Neural cell (in vitro differentiated cells): ENCODE measurements around the gene CGB8. TPM values are rescaled to one million over a fixed set of nuclear protein-coding genes. Genes with fewer than 3 reads are reported as not detected.

Experiments used
- H2AFZ ChIP-seq: fragments of 200-600, 300-800 bp; sonication (generic), shearing (Covaris generic); 2 replicates; pipeline ENCODE4 v1.6.0; 2014; ENCODE audit warnings: low read depth, mild to moderate bottlenecking, antibody characterized with exemption, low read length, moderate library complexity
- H3F3A ChIP-seq: fragments of 200-600 bp; shearing (Covaris generic); 2 replicates; pipeline ENCODE4 v1.6.1; 2016; ENCODE audit warnings: mild to moderate bottlenecking, moderate library complexity, mixed read lengths, antibody characterized with exemption, low read length; ENCODE audit not compliant: insufficient read depth, poor library complexity, severe bottlenecking
- H3K27ac ChIP-seq: fragments of 200-600, 300-800 bp; sonication (generic), shearing (Covaris generic); 2 replicates; pipeline ENCODE4 v1.5.1; 2014; ENCODE audit warnings: mild to moderate bottlenecking, low read length, moderate library complexity
- H3K27me3 ChIP-seq: fragments of 300-800, 200-600 bp; sonication (generic), shearing (Covaris generic); 2 replicates; pipeline ENCODE4 v1.6.0; 2014; ENCODE audit warnings: mild to moderate bottlenecking, low read depth, low read length, moderate library complexity; ENCODE audit not compliant: insufficient read depth
- H3K36me3 ChIP-seq: fragments of 300-800, 200-600 bp; sonication (generic), shearing (Covaris generic); 2 replicates; pipeline ENCODE4 v1.5.1; 2014; ENCODE audit warnings: mild to moderate bottlenecking, antibody characterized with exemption, low read length, moderate library complexity; ENCODE audit not compliant: insufficient read depth
- H3K4me2 ChIP-seq: fragments of 300-800, 200-600 bp; sonication (generic), shearing (Covaris generic); 2 replicates; pipeline ENCODE4 v1.6.0; 2014; ENCODE audit warnings: mild to moderate bottlenecking, low read length
- H3K4me3 ChIP-seq: fragments of 300-800, 200-600 bp; sonication (generic), shearing (Covaris generic); 2 replicates; pipeline ENCODE4 v1.5.1; 2014; ENCODE audit warnings: mild to moderate bottlenecking, low read length, moderate library complexity
- H3K79me2 ChIP-seq: fragments of 200-600 bp; shearing (Covaris generic); replicated peaks from 2 replicates; pipeline ENCODE4 v1.6.0; 2014; ENCODE audit warnings: mild to moderate bottlenecking, low read length, moderate library complexity; ENCODE audit not compliant: insufficient read depth
- H3K9ac ChIP-seq: fragments of 300-800, 200-600 bp; sonication (generic), shearing (Covaris generic); 2 replicates; pipeline ENCODE4 v1.6.1; 2016; ENCODE audit warnings: mild to moderate bottlenecking, low read length, mixed read lengths
- H3K9me2 ChIP-seq: fragments of 200-600 bp; shearing (Covaris generic); 2 replicates; pipeline ENCODE4 v1.6.1; 2016; ENCODE audit warnings: mild to moderate bottlenecking, low read length, mixed read lengths; ENCODE audit not compliant: insufficient read depth
- H3K9me3 ChIP-seq: fragments of 200-600, 300-800 bp; sonication (generic), shearing (Covaris generic); 2 replicates; pipeline ENCODE4 v1.6.1; 2016; ENCODE audit warnings: mild to moderate bottlenecking, mixed run types, low read length, moderate library complexity, mixed read lengths
- H4K20me1 ChIP-seq: fragments of 200-600 bp; shearing (Covaris generic); 2 replicates; pipeline ENCODE4 v1.6.1; 2016; ENCODE audit warnings: mild to moderate bottlenecking, mixed run types; ENCODE audit not compliant: insufficient read depth
- CTCF ChIP-seq: fragments of 450-650 bp; IDR thresholded peaks from 2 replicates; pipeline ENCODE4 v1.5.1; 2014; ENCODE audit warnings: antibody characterized with exemption, mild to moderate bottlenecking, moderate library complexity; ENCODE audit not compliant: poor library complexity, severe bottlenecking
- EP300 ChIP-seq: fragments of 450-650 bp; conservative IDR thresholded peaks from 2 replicates; pipeline ENCODE4 v1.6.1; 2014; ENCODE audit warnings: antibody characterized with exemption, mild to moderate bottlenecking, moderate library complexity; ENCODE audit not compliant: poor library complexity, severe bottlenecking
- EZH2 ChIP-seq: fragments of 200-600, 300-800 bp; shearing (Covaris generic), sonication (generic); IDR thresholded peaks from 2 replicates; pipeline ENCODE4 v1.6.1; 2014; ENCODE audit warnings: antibody characterized with exemption, low read length, borderline replicate concordance, mild to moderate bottlenecking; ENCODE audit not compliant: insufficient read depth, poor library complexity, severe bottlenecking
- MXI1 ChIP-seq: fragments of 450-650 bp; conservative IDR thresholded peaks from 2 replicates; pipeline ENCODE4 v1.6.1; 2014; ENCODE audit warnings: antibody characterized with exemption, mild to moderate bottlenecking; ENCODE audit not compliant: poor library complexity, severe bottlenecking
- POLR2AphosphoS5 ChIP-seq: IDR thresholded peaks from 2 replicates; pipeline ENCODE4 v1.6.1; 2012
- RAD21 ChIP-seq: fragments of 450-650 bp; conservative IDR thresholded peaks from 2 replicates; pipeline ENCODE4 v1.6.1; 2014; ENCODE audit warnings: antibody characterized with exemption, mild to moderate bottlenecking, moderate library complexity
- SMC3 ChIP-seq: fragments of 450-650 bp; conservative IDR thresholded peaks from 2 replicates; pipeline ENCODE4 v1.6.1; 2014; ENCODE audit warnings: antibody characterized with exemption, mild to moderate bottlenecking, moderate library complexity; ENCODE audit not compliant: poor library complexity
- TAF1 ChIP-seq: IDR thresholded peaks from 2 replicates; pipeline ENCODE4 v1.6.1; 2012; ENCODE audit warnings: low read depth
- polyA plus RNA-seq: library from polyadenylated mRNA; depleted of rRNA; stranded (reverse); fragments of >200 nt; gene quantifications from 2 replicates; pipeline ENCODE4 v1.2.3, GENCODE V29; 2014
- TF ChIP-seq, protein P1 (sequence below): IDR thresholded peaks from 2 replicates; pipeline ENCODE4 v1.6.1; 2012; ENCODE audit warnings: borderline replicate concordance

CGB8 gene
- polyA plus RNA-seq, 1 donor from 2014 or later: not detected

GRCh38 chr19:49071860-49072547 is 23.1 kb upstream of the CGB8 start:
- no peak overlapping the region for H3K9ac ChIP-seq
- TF ChIP-seq TAF1 (no peak), MXI1 (no peak), CTCF (no peak), SMC3 (no peak), EZH2 (no peak)
- TF ChIP-seq, protein P1, sequence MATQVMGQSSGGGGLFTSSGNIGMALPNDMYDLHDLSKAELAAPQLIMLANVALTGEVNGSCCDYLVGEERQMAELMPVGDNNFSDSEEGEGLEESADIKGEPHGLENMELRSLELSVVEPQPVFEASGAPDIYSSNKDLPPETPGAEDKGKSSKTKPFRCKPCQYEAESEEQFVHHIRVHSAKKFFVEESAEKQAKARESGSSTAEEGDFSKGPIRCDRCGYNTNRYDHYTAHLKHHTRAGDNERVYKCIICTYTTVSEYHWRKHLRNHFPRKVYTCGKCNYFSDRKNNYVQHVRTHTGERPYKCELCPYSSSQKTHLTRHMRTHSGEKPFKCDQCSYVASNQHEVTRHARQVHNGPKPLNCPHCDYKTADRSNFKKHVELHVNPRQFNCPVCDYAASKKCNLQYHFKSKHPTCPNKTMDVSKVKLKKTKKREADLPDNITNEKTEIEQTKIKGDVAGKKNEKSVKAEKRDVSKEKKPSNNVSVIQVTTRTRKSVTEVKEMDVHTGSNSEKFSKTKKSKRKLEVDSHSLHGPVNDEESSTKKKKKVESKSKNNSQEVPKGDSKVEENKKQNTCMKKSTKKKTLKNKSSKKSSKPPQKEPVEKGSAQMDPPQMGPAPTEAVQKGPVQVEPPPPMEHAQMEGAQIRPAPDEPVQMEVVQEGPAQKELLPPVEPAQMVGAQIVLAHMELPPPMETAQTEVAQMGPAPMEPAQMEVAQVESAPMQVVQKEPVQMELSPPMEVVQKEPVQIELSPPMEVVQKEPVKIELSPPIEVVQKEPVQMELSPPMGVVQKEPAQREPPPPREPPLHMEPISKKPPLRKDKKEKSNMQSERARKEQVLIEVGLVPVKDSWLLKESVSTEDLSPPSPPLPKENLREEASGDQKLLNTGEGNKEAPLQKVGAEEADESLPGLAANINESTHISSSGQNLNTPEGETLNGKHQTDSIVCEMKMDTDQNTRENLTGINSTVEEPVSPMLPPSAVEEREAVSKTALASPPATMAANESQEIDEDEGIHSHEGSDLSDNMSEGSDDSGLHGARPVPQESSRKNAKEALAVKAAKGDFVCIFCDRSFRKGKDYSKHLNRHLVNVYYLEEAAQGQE: no peak
- H3K4me2 ChIP-seq: no peak overlapping the region
- no peaks in the 10 kb centered on the region for H3F3A ChIP-seq
- H3K27me3 ChIP-seq: peaks cover 46% of the 10 kb centered on the region
- no peaks in the 10 kb centered on the region for H3K36me3 ChIP-seq
- H3K9me2 ChIP-seq: no peaks in the 10 kb centered on the region
- no peaks in the 10 kb centered on the region for H4K20me1 ChIP-seq
- no peak overlapping the region for H2AFZ ChIP-seq
- H3K9me3 ChIP-seq: no peaks in the 10 kb centered on the region
- H3K4me3 ChIP-seq: no peak overlapping the region
- H3K27ac ChIP-seq: no peak overlapping the region
- H3K79me2 ChIP-seq: no peaks in the 10 kb centered on the region

GRCh38 chr19:49070416-49070815 is 21.5 kb upstream of the CGB8 start:
- Histone ChIP-seq H3K27me3 (peaks cover 60% of the 10 kb centered on the region), H3K4me2 (no peak overlapping the region), H3K4me3 (no peak overlapping the region), H3K79me2 (no peaks in the 10 kb centered on the region), H3K36me3 (no peaks in the 10 kb centered on the region), H3F3A (no peaks in the 10 kb centered on the region), H2AFZ (no peak overlapping the region), H3K9me2 (no peaks in the 10 kb centered on the region), H3K27ac (no peak overlapping the region), H3K9ac (no peak overlapping the region), H4K20me1 (no peaks in the 10 kb centered on the region), H3K9me3 (no peaks in the 10 kb centered on the region)
- TF ChIP-seq CTCF (no peak), SMC3 (no peak), POLR2AphosphoS5 (no peak), EZH2 (no peak), EP300 (no peak), RAD21 (no peak), MXI1 (no peak), TAF1 (no peak)
- TF ChIP-seq, protein P1: no peak
